GM23338 (cell line): ENCODE results near the gene ARMC9. TPM values are rescaled to one million over a fixed set of nuclear protein-coding genes. Genes with fewer than 3 reads are reported as not detected.

Experiments
- ATAC-seq: fragments of 200-7000 bp; cut with Tn5 transposase; 3 replicates; pipeline ENCODE4 v1.9.1; 2020
- DNase-seq: peaks from one replicate; pipeline ENCODE4 v3.0.0-alpha.2; 2015; ENCODE audit warnings: low spot score
- H2AFZ ChIP-seq: fragments of 200-600 bp; sonication (generic); 2 replicates; pipeline ENCODE4 v1.8.0; 2016; ENCODE audit warnings: antibody characterized with exemption, mild to moderate bottlenecking, moderate library complexity
- H3F3A ChIP-seq: fragments of 200-600 bp; sonication (generic); replicated peaks from 2 replicates; pipeline ENCODE4 v1.8.0; 2017; ENCODE audit warnings: antibody characterized with exemption, mixed run types, low read depth
- H3K27ac ChIP-seq: fragments of 200-600 bp; sonication (generic); 2 replicates; pipeline ENCODE4 v1.6.1; 2016; ENCODE audit warnings: low read depth
- H3K27me3 ChIP-seq: fragments of 200-600 bp; sonication (generic); 2 replicates; pipeline ENCODE4 v1.8.0; 2016; ENCODE audit warnings: mild to moderate bottlenecking, mixed run types, moderate library complexity; ENCODE audit not compliant: insufficient read depth
- H3K36me3 ChIP-seq: fragments of 200-600 bp; sonication (generic); 2 replicates; pipeline ENCODE4 v1.8.0; 2016; ENCODE audit warnings: mild to moderate bottlenecking; ENCODE audit not compliant: insufficient read depth
- H3K4me1 ChIP-seq: fragments of 200-600 bp; sonication (generic); 2 replicates; pipeline ENCODE4 v1.8.0; 2016; ENCODE audit warnings: mild to moderate bottlenecking, moderate library complexity; ENCODE audit not compliant: insufficient read depth
- H3K4me2 ChIP-seq: fragments of 200-600 bp; sonication (generic); 2 replicates; pipeline ENCODE4 v1.7.1; 2017; ENCODE audit warnings: mixed run types
- H3K4me3 ChIP-seq: fragments of 200-600 bp; sonication (generic); 2 replicates; pipeline ENCODE4 v1.6.1; 2016; ENCODE audit warnings: mixed run types
- H3K79me2 ChIP-seq: fragments of 200-600 bp; sonication (generic); replicated peaks from 2 replicates; pipeline ENCODE4 v1.8.0; 2017; ENCODE audit warnings: mild to moderate bottlenecking; ENCODE audit not compliant: insufficient read depth
- H3K9me2 ChIP-seq: fragments of 200-600 bp; sonication (generic); 2 replicates; pipeline ENCODE4 v1.8.0; 2017; ENCODE audit not compliant: insufficient read depth
- H4K20me1 ChIP-seq: fragments of 200-600 bp; sonication (generic); replicated peaks from 2 replicates; pipeline ENCODE4 v1.8.0; 2017; ENCODE audit warnings: mild to moderate bottlenecking; ENCODE audit not compliant: insufficient read depth
- H3K27ac Mint-ChIP-seq: 2 replicates; pipeline ENCODE4 v1.8.0; 2020; ENCODE audit warnings: inconsistent platforms, mild to moderate bottlenecking, moderate library complexity, mixed read lengths
- H3K27me3 Mint-ChIP-seq: 3 replicates; pipeline ENCODE4 v1.8.0; 2022; ENCODE audit warnings: low read depth, mild to moderate bottlenecking, moderate library complexity, mixed read lengths, inconsistent platforms; ENCODE audit not compliant: insufficient read depth, poor library complexity
- H3K36me3 Mint-ChIP-seq: 3 replicates; pipeline ENCODE4 v1.8.0; 2021; ENCODE audit warnings: low read depth, mild to moderate bottlenecking, inconsistent platforms, moderate library complexity, mixed read lengths
- H3K4me1 Mint-ChIP-seq: 3 replicates; pipeline ENCODE4 v1.8.0; 2020; ENCODE audit warnings: mild to moderate bottlenecking, inconsistent platforms, mixed read lengths
- H3K4me3 Mint-ChIP-seq: 3 replicates; pipeline ENCODE4 v1.8.0; 2021; ENCODE audit warnings: moderate library complexity, mild to moderate bottlenecking, inconsistent platforms, mixed read lengths
- H3K9me3 Mint-ChIP-seq: 3 replicates; pipeline ENCODE4 v1.8.0; 2020; ENCODE audit warnings: moderate library complexity, mild to moderate bottlenecking, inconsistent platforms, mixed read lengths
- CREB1 ChIP-seq: fragments of 250-450 bp; sonication (Bioruptor Pico); IDR thresholded peaks from 2 replicates; pipeline ENCODE4 v1.5.0; 2020; ENCODE audit warnings: low read depth, mild to moderate bottlenecking, moderate library complexity
- ETS1 ChIP-seq: IDR thresholded peaks from 2 replicates; pipeline ENCODE4 v1.6.1; 2016; ENCODE audit warnings: antibody characterized with exemption
- EZH2phosphoT487 ChIP-seq: fragments of 200-600 bp; sonication (generic); IDR thresholded peaks from one replicate; pipeline ENCODE4 v1.8.1; 2018; ENCODE audit warnings: antibody characterized with exemption; ENCODE audit not compliant: unreplicated experiment
- JUNB ChIP-seq: IDR thresholded peaks from one replicate; pipeline ENCODE4 v1.6.1; 2016; ENCODE audit warnings: antibody characterized with exemption; ENCODE audit not compliant: unreplicated experiment
- NANOG ChIP-seq: IDR thresholded peaks from 2 replicates; pipeline ENCODE4 v1.6.1; 2016; ENCODE audit warnings: antibody characterized with exemption, borderline replicate concordance
- STAT1 ChIP-seq: IDR thresholded peaks from one replicate; pipeline ENCODE4 v1.6.1; 2016; ENCODE audit warnings: antibody characterized with exemption; ENCODE audit not compliant: unreplicated experiment
- ZNF114 ChIP-seq: fragments of 250-450 bp; sonication (Bioruptor Pico); IDR thresholded peaks from 2 replicates; pipeline ENCODE4 v1.5.0; 2020; ENCODE audit warnings: mild to moderate bottlenecking, moderate library complexity
- ZNF331 ChIP-seq: fragments of 250-450 bp; sonication (Bioruptor Pico); IDR thresholded peaks from 2 replicates; pipeline ENCODE4 v1.5.0; 2020; ENCODE audit warnings: low read depth, mild to moderate bottlenecking, moderate library complexity
- polyA plus RNA-seq: library from polyadenylated mRNA; unstranded; fragments of >200 nt; fragmentation: Nextera tagmentation; extraction: Ambion mirVana; gene quantifications from 2 replicates; pipeline ENCODE4 v1.2.1, GENCODE V29; 2016
- total RNA-seq: library from RNA; depleted of rRNA; stranded (reverse); fragments of >200 nt; shearing (Covaris generic); gene quantifications from 2 replicates; pipeline ENCODE4 v1.2.3, GENCODE V29; 2014
- TF ChIP-seq, protein P1 (sequence below): fragments of 250-450 bp; sonication (Bioruptor Pico); IDR thresholded peaks from 2 replicates; pipeline ENCODE4 v1.5.0; 2020; ENCODE audit warnings: mild to moderate bottlenecking, moderate library complexity

The ARMC9 gene
- total and polyA plus RNA-seq, 2 experiments from 2014 or later: 29.2 to 56.0 TPM

GRCh38 chr2:231321556-231322334 lies 123.3 kb downstream of the ARMC9 start:
- DNase-seq (no peak), ATAC-seq (no peak)
- Mint-ChIP-seq H3K36me3 (peaks cover 6% of the 10 kb centered on the region; the same call in 1 of the 3 replicates), H3K27me3 (peaks cover 6% of the 10 kb centered on the region), H3K27ac (peak overlapping the region; percentile 24; the same call in 1 of the 2 replicates), H3K4me3 (no peak overlapping the region), H3K9me3 (no peaks in the 10 kb centered on the region), H3K4me1 (peaks cover 17% of the 10 kb centered on the region; the same call in 2 of the 3 replicates)
- Histone ChIP-seq H2AFZ (no peak overlapping the region), H3K27me3 (no peaks in the 10 kb centered on the region), H3F3A (0 out of 2 replicates have a peak, but pooled peaks cover 4% of the 10 kb centered on the region), H3K79me2 (no peaks in the 10 kb centered on the region), H3K27ac (peak overlapping the region; percentile 55; the same call in 1 of the 2 replicates), H3K9me2 (no peaks in the 10 kb centered on the region), H3K4me2 (no peak overlapping the region), H3K4me1 (no peaks in the 10 kb centered on the region; the same call in 1 of the 2 replicates), H4K20me1 (no peaks in the 10 kb centered on the region), H3K4me3 (no peak overlapping the region), H3K36me3 (no peaks in the 10 kb centered on the region)
- TF ChIP-seq STAT1 (no peak), NANOG (no peak), ZNF331 (CRISPR knock-in tag) (no peak), JUNB (no peak), ZNF114 (CRISPR knock-in tag) (no peak), CREB1 (CRISPR knock-in tag) (no peak), EZH2phosphoT487 (no peak), ETS1 (no peak)
- TF ChIP-seq, protein P1, sequence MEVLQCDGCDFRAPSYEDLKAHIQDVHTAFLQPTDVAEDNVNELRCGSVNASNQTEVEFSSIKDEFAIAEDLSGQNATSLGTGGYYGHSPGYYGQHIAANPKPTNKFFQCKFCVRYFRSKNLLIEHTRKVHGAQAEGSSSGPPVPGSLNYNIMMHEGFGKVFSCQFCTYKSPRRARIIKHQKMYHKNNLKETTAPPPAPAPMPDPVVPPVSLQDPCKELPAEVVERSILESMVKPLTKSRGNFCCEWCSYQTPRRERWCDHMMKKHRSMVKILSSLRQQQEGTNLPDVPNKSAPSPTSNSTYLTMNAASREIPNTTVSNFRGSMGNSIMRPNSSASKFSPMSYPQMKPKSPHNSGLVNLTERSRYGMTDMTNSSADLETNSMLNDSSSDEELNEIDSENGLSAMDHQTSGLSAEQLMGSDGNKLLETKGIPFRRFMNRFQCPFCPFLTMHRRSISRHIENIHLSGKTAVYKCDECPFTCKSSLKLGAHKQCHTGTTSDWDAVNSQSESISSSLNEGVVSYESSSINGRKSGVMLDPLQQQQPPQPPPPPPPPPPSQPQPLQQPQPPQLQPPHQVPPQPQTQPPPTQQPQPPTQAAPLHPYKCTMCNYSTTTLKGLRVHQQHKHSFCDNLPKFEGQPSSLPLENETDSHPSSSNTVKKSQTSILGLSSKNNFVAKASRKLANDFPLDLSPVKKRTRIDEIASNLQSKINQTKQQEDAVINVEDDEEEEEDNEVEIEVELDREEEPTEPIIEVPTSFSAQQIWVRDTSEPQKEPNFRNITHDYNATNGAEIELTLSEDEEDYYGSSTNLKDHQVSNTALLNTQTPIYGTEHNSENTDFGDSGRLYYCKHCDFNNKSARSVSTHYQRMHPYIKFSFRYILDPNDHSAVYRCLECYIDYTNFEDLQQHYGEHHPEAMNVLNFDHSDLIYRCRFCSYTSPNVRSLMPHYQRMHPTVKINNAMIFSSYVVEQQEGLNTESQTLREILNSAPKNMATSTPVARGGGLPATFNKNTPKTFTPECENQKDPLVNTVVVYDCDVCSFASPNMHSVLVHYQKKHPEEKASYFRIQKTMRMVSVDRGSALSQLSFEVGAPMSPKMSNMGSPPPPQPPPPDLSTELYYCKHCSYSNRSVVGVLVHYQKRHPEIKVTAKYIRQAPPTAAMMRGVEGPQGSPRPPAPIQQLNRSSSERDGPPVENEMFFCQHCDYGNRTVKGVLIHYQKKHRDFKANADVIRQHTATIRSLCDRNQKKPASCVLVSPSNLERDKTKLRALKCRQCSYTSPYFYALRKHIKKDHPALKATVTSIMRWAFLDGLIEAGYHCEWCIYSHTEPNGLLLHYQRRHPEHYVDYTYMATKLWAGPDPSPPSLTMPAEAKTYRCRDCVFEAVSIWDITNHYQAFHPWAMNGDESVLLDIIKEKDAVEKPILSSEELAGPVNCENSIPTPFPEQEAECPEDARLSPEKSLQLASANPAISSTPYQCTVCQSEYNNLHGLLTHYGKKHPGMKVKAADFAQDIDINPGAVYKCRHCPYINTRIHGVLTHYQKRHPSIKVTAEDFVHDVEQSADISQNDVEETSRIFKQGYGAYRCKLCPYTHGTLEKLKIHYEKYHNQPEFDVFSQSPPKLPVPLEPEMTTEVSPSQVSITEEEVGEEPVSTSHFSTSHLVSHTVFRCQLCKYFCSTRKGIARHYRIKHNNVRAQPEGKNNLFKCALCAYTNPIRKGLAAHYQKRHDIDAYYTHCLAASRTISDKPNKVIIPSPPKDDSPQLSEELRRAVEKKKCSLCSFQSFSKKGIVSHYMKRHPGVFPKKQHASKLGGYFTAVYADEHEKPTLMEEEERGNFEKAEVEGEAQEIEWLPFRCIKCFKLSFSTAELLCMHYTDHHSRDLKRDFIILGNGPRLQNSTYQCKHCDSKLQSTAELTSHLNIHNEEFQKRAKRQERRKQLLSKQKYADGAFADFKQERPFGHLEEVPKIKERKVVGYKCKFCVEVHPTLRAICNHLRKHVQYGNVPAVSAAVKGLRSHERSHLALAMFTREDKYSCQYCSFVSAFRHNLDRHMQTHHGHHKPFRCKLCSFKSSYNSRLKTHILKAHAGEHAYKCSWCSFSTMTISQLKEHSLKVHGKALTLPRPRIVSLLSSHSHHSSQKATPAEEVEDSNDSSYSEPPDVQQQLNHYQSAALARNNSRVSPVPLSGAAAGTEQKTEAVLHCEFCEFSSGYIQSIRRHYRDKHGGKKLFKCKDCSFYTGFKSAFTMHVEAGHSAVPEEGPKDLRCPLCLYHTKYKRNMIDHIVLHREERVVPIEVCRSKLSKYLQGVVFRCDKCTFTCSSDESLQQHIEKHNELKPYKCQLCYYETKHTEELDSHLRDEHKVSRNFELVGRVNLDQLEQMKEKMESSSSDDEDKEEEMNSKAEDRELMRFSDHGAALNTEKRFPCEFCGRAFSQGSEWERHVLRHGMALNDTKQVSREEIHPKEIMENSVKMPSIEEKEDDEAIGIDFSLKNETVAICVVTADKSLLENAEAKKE (CRISPR knock-in tag): no peak
